Gastroesophageal sphincter (tissue), 3 donors: ENCODE measurements around the gene GALNTL6.

ENCODE experiments used
- CTCF ChIP-seq, 4 experiments: fragments of 200-600 bp in 2 of 4; fragments of 450-650 bp in 2 of 4; sonication (generic) in 1 of 4; IDR thresholded peaks; one replicate each; pipeline ENCODE4 v1.5.1; 2017 to 2019; ENCODE audit warnings: antibody characterized with exemption in 4 of 4, mild to moderate bottlenecking in 2 of 4, moderate library complexity in 2 of 4
- POLR2A ChIP-seq, 2 donors: fragments of 450-650 bp; IDR thresholded peaks; one replicate each; pipeline ENCODE4 v1.6.1; 2017; ENCODE audit warnings: antibody characterized with exemption in 2 of 2, mild to moderate bottlenecking in 2 of 2, moderate library complexity in 1 of 2
- POLR2AphosphoS5 ChIP-seq: sonication (generic); formaldehyde crosslinking; IDR thresholded peaks from one replicate; pipeline ENCODE4 v1.6.1; 2017; ENCODE audit warnings: antibody characterized with exemption

- no peak for TF ChIP-seq POLR2A (IDR thresholded peaks at IDR 0.05)
- TF ChIP-seq CTCF (IDR thresholded peaks at IDR 0.05) = no peak
- no peak for TF ChIP-seq POLR2AphosphoS5
Measured at GRCh38 chr4:171985129-171985528, 171.9 kb downstream of the GALNTL6 start.
